ENCODE results near the gene CTPS2.

DNA sequence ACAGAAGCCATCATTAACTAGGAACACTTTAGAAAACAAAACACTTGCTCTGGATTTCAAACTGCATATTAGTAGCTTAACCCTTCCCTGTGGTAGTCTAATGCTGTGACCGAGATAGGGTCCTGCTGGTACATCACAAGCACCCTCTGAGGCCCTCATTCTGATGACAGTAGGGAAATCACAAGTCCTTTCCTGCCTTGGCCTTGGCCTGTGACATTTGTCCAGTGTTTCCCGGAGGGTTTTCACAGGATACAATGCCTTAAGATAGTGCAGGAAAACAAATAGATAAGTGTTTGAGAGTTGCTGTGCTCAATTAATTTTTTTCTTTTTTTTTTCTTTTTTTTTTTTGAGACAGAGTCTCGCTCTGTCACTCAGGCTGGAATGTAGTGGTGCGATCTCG lies 36.0 kb upstream of the CTPS2 start:
- TF ChIP-seq, protein P1, sequence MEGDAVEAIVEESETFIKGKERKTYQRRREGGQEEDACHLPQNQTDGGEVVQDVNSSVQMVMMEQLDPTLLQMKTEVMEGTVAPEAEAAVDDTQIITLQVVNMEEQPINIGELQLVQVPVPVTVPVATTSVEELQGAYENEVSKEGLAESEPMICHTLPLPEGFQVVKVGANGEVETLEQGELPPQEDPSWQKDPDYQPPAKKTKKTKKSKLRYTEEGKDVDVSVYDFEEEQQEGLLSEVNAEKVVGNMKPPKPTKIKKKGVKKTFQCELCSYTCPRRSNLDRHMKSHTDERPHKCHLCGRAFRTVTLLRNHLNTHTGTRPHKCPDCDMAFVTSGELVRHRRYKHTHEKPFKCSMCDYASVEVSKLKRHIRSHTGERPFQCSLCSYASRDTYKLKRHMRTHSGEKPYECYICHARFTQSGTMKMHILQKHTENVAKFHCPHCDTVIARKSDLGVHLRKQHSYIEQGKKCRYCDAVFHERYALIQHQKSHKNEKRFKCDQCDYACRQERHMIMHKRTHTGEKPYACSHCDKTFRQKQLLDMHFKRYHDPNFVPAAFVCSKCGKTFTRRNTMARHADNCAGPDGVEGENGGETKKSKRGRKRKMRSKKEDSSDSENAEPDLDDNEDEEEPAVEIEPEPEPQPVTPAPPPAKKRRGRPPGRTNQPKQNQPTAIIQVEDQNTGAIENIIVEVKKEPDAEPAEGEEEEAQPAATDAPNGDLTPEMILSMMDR (IDR thresholded peaks at IDR 0.05), result no peak
- TF ChIP-seq EZH2 (IDR thresholded peaks at IDR 0.05), result no peak

All from neural progenitor cell (in vitro differentiated cells).